MCF 10A (cell line): ENCODE data around the gene UNKL. TPM values are rescaled to one million over a fixed set of nuclear protein-coding genes. Genes with fewer than 3 reads are reported as not detected.

ENCODE experiments used
- BruUV-seq: library from RNA; stranded (reverse); fragments of 400-500 nt; replicated peaks from 2 replicates; lab custom pipeline; 2021; lab: Mats Ljungman, UMichigan
- CTCF ChIA-PET: fragments of 300-600 bp; sonication (Branson Sonifier 250); formaldehyde crosslinking; extraction: SDS; loops from one replicate; lab custom pipeline; 2021; ENCODE audit warnings: antibody characterized with exemption, inconsistent platforms; lab: Yijun Ruan, JAX
- POLR2A ChIA-PET: fragments of 300-600, 350-650 bp; sonication (Branson Sonifier 250); formaldehyde crosslinking; extraction: SDS; loops from one replicate; lab custom pipeline; 2020; ENCODE audit warnings: antibody characterized with exemption, inconsistent platforms; lab: Yijun Ruan, JAX
- DNase-seq: peaks from one replicate; pipeline ENCODE4 v3.0.0-alpha.2; 2018; ENCODE audit not compliant: unreplicated experiment
- H3K27ac Mint-ChIP-seq: one replicate; pipeline ENCODE4 v1.8.0; 2022; ENCODE audit warnings: mild to moderate bottlenecking, low read depth, mixed read lengths; ENCODE audit not compliant: unreplicated experiment
- H3K27me3 Mint-ChIP-seq: one replicate; pipeline ENCODE4 v1.8.0; 2022; ENCODE audit warnings: mixed read lengths; ENCODE audit not compliant: insufficient read depth, unreplicated experiment
- H3K36me3 Mint-ChIP-seq: one replicate; pipeline ENCODE4 v1.8.0; 2022; ENCODE audit warnings: mild to moderate bottlenecking, moderate library complexity, mixed read lengths; ENCODE audit not compliant: insufficient read depth, unreplicated experiment
- H3K4me1 Mint-ChIP-seq: one replicate; pipeline ENCODE4 v1.8.0; 2022; ENCODE audit warnings: mixed read lengths; ENCODE audit not compliant: insufficient read depth, unreplicated experiment
- H3K4me3 Mint-ChIP-seq: one replicate; pipeline ENCODE4 v1.8.0; 2022; ENCODE audit warnings: mild to moderate bottlenecking, moderate library complexity, mixed read lengths; ENCODE audit not compliant: unreplicated experiment
- H3K9me3 Mint-ChIP-seq: one replicate; pipeline ENCODE4 v1.8.0; 2022; ENCODE audit warnings: mixed read lengths; ENCODE audit not compliant: unreplicated experiment
- intact Hi-C: fragments of 100-400 bp; cut with micrococcal nuclease; formaldehyde crosslinking; loops from 2 replicates; pipeline ENCODE4 v1.14.1; 2022
- total RNA-seq: library from RNA; stranded (reverse); gene quantifications from 2 replicates; pipeline ENCODE4 v1.2.3, GENCODE V29; 2022
- TF ChIP-seq, protein P1 (sequence below): fragments of 200-600 bp; IDR thresholded peaks from one replicate; pipeline ENCODE4 v1.8.0; 2022; ENCODE audit warnings: antibody characterized with exemption, mild to moderate bottlenecking; ENCODE audit not compliant: unreplicated experiment

UNKL gene
- total RNA-seq, 1 experiment from 2014 or later = 12.3 TPM

DNA sequence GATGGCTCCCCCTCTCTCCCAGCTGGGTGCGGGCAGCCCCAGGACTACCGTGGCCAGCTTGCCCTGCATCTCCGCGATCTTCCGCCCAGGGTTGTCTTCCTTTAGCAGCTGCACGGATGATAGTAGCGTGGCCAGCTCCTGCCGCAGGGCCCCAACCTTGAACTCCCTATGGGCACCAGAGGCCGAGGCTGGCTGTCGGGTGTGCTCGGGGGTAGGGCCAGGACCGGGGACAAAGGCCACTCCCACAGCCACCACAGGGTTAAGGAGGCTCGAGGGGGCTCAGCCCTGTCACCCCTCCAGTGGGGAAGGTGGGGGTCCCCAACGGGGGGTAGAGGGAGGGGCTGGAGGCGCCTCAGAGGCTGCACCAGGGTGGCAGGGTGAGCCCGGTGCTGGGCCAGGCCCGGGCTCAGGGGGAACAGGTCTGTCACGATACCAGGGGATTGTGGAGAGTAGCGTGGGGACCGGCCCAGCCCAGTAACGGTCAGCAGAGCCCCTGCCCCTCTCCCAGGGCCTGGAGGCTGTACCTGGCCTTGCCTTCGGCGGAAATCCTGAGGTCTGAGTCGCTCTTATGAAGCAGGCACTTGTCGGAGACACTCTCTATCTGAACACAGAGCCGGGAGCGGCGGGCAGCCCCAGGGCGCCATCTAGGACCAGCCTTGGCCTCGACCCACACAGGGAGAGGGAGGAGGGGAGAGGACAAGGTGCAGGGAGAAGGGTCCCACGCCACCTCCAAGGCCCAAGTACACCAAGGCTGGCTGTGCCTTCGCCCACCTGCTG lies 21.6 kb upstream of the UNKL start:
- Mint-ChIP-seq H3K27me3 (no peaks in the 10 kb centered on the region), H3K4me1 (no peaks in the 10 kb centered on the region), H3K36me3 (no peaks in the 10 kb centered on the region), H3K9me3 (no peaks in the 10 kb centered on the region), H3K4me3 (no peak overlapping the region), H3K27ac (no peak overlapping the region)
- no peak for DNase-seq
- TF ChIP-seq, protein P1, sequence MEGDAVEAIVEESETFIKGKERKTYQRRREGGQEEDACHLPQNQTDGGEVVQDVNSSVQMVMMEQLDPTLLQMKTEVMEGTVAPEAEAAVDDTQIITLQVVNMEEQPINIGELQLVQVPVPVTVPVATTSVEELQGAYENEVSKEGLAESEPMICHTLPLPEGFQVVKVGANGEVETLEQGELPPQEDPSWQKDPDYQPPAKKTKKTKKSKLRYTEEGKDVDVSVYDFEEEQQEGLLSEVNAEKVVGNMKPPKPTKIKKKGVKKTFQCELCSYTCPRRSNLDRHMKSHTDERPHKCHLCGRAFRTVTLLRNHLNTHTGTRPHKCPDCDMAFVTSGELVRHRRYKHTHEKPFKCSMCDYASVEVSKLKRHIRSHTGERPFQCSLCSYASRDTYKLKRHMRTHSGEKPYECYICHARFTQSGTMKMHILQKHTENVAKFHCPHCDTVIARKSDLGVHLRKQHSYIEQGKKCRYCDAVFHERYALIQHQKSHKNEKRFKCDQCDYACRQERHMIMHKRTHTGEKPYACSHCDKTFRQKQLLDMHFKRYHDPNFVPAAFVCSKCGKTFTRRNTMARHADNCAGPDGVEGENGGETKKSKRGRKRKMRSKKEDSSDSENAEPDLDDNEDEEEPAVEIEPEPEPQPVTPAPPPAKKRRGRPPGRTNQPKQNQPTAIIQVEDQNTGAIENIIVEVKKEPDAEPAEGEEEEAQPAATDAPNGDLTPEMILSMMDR = no peak
- no TSS peak for BruUV-seq
- ChIA-PET POLR2A (interaction anchor here (0.9 kb wide), 1 partner anchor 14 kb away, joined by 3 read pairs; no protein-coding TSS in a partner anchor), CTCF (no interaction called here)
- intact Hi-C loops = no loop called here

DNA sequence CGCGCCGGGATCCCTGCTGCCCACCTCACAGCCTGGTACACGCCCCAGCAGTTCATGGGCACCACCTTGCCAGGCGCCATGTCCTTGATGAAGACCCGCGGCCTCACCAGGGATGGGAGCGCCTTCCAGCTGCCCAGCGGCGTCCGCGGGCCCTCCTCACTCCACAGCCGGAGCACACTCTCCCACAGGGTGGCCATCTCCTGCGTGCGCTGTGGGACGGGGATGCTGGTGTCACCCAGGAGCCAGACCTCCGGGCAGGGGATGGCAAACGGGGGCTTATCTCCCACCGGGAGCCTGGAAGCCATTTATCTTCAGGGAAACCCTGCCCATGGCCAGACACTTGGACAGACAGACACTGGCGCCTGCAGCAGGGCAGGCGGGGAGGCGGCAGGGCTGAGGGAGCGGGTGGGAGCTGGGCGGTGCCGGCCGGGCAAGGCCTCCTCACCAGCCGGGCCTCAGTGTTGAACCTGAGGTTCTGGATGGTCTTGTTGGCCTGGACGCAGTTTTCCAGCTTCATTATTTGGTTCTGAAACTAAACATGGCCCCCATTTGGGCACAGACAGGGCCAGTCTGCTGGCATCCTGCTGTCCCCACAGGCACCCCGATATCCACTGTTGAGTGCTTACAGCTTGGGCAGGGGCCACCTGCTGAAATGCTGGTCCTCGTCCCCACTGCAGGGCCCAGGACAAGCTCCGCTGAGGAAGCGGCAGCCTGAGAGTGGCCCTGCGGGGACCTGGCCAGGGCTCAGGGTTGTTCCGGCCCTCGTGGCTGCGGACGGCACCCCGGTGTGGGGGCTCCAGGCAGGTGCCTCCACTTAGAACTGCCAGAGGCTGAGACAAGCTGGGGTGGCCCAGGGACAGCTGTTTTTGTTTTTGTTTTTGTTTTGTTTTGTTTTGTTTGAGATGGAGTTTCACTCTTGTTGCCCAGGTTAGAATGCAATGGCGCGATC lies 20.4 kb upstream of the UNKL start:
- H3K36me3 Mint-ChIP-seq = no peaks in the 10 kb centered on the region
- BruUV-seq = no TSS peak
- TF ChIP-seq, protein P1 = no peak
- no peaks in the 10 kb centered on the region for H3K9me3 Mint-ChIP-seq
- no peaks in the 10 kb centered on the region for H3K4me1 Mint-ChIP-seq
- no peak for DNase-seq
- no peak overlapping the region for H3K27ac Mint-ChIP-seq
- ChIA-PET CTCF (no interaction called here), POLR2A (interaction anchor here (1.0 kb wide), 1 partner anchor 14 kb away, joined by 4 read pairs; no protein-coding TSS in a partner anchor)
- intact Hi-C loops = no loop called here
- H3K4me3 Mint-ChIP-seq = no peak overlapping the region
- no peaks in the 10 kb centered on the region for H3K27me3 Mint-ChIP-seq

DNA sequence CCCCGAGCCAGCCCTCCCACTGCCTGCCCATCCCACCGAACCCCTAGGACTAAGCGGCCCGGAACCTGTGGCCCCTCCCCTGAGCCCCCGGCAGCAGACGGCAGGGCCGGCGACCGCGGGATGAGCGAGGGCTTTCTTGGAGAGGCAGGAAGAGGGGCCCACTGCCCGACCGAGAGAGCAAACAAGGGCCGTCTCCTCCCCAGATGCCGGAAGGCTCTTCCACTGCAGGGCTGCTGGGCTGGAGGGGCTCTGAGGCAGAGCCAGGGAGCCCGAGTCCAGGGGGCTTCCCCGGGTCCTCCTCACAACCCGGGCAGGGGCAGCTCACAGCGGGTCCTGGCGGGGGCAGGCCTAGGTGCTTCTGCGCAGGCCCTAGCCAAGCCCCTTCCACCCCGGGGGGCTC lies 19.3 kb upstream of the UNKL start:
- no peak for DNase-seq
- Mint-ChIP-seq H3K27ac (no peak overlapping the region), H3K4me3 (no peak overlapping the region), H3K4me1 (no peaks in the 10 kb centered on the region), H3K36me3 (no peaks in the 10 kb centered on the region), H3K9me3 (no peaks in the 10 kb centered on the region), H3K27me3 (no peaks in the 10 kb centered on the region)
- ChIA-PET POLR2A (no interaction called here), CTCF (interaction anchor here (0.6 kb wide), 2 partner anchors 39 to 720 kb away, joined by 4 to 5 read pairs; no protein-coding TSS in a partner anchor)
- BruUV-seq = no TSS peak
- TF ChIP-seq, protein P1 = no peak
- intact Hi-C loops = no loop called here

DNA sequence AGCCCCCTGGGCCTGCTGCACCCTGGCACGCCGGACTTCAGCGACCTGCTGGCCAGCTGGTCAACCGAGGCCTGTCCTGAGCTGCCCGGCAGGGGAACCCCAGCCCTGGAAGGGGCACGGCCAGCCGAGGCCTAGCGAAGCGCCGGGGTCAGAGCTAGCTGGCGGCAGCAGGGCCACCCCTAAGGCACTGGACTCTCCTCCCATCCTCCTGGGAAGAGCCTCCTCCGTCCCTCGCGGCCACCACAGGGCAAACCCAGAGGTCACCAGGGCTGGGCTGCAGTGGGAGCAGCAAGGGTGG lies 18.7 kb upstream of the UNKL start:
- CTCF ChIA-PET = interaction anchor here (0.6 kb wide), 2 partner anchors 40 to 720 kb away, joined by 4 to 5 read pairs; no protein-coding TSS in a partner anchor
- intact Hi-C loops = no loop called here
- no peak for DNase-seq
- Mint-ChIP-seq H3K9me3 (no peaks in the 10 kb centered on the region), H3K27ac (no peak overlapping the region), H3K36me3 (no peaks in the 10 kb centered on the region), H3K27me3 (no peaks in the 10 kb centered on the region), H3K4me3 (no peak overlapping the region), H3K4me1 (no peaks in the 10 kb centered on the region)
- POLR2A ChIA-PET = interaction anchor here (0.7 kb wide), 1 partner anchor 14 kb away, joined by 3 read pairs; no protein-coding TSS in a partner anchor
- no TSS peak for BruUV-seq
- TF ChIP-seq, protein P1 = no peak
